ENCODE data around the gene CDC42SE2.
"Not testable (repeated sequence)": the region's sequence is repeated elsewhere in the genome, so short reads cannot be mapped to it uniquely, and the experiment has no call there.

Gene CDC42SE2

GRCh38 chr5:131364507-131365050 is 100.7 kb downstream of the CDC42SE2 start:
- no peak for DNase-seq (ENCODE audit: low read depth in 3 of 3, low spot score in 1 of 3)

GRCh38 chr5:131366428-131366827 is 102.6 kb downstream of the CDC42SE2 start:
- no peak for DNase-seq (ENCODE audit: low read depth in 3 of 3, low spot score in 1 of 3)

- DNase-seq (ENCODE audit: low read depth in 3 of 3, low spot score in 1 of 3) = no peak
Measured at GRCh38 chr5:131367219-131367860, 103.5 kb downstream of the CDC42SE2 start.

GRCh38 chr5:131368866-131369265 is 105.0 kb downstream of the CDC42SE2 start:
- no peak for DNase-seq (ENCODE audit: low read depth in 3 of 3, low spot score in 1 of 3)

GRCh38 chr5:131369558-131369957 is 105.7 kb downstream of the CDC42SE2 start:
- DNase-seq (ENCODE audit: low read depth in 3 of 3, low spot score in 1 of 3) = no peak

- no peak for DNase-seq (ENCODE audit: low read depth in 3 of 3, low spot score in 1 of 3)
Measured at GRCh38 chr5:131371835-131372234, 108.0 kb downstream of the CDC42SE2 start.

GRCh38 chr5:131373265-131373664 is 109.4 kb downstream of the CDC42SE2 start:
- DNase-seq (ENCODE audit: low read depth in 3 of 3, low spot score in 1 of 3) = no peak

- no peak for DNase-seq (ENCODE audit: low read depth in 3 of 3, low spot score in 1 of 3)
Measured at GRCh38 chr5:131375351-131375750, 111.5 kb downstream of the CDC42SE2 start.

GRCh38 chr5:131377346-131377745 is 113.5 kb downstream of the CDC42SE2 start:
- no peak for DNase-seq (ENCODE audit: low read depth in 3 of 3, low spot score in 1 of 3)

- DNase-seq (ENCODE audit: low read depth in 3 of 3, low spot score in 1 of 3) = no peak
Measured at GRCh38 chr5:131377785-131378325, 114.0 kb downstream of the CDC42SE2 start.

- no peak for DNase-seq (ENCODE audit: low read depth in 3 of 3, low spot score in 1 of 3)
Measured at GRCh38 chr5:131378721-131379541, 115.1 kb downstream of the CDC42SE2 start.

GRCh38 chr5:131379723-131380122 is 115.9 kb downstream of the CDC42SE2 start:
- DNase-seq (ENCODE audit: low read depth in 3 of 3, low spot score in 1 of 3) = peak; percentile 29 to 49 (median 47)

GRCh38 chr5:131380238-131380637 is 116.4 kb downstream of the CDC42SE2 start:
- DNase-seq (ENCODE audit: low read depth in 3 of 3, low spot score in 1 of 3) = not testable (repeated sequence)

GRCh38 chr5:131381021-131381420 is 117.2 kb downstream of the CDC42SE2 start:
- DNase-seq (ENCODE audit: low read depth in 3 of 3, low spot score in 1 of 3) = no peak

- DNase-seq (ENCODE audit: low read depth in 3 of 3, low spot score in 1 of 3) = no peak
Measured at GRCh38 chr5:131381777-131382176, 117.9 kb downstream of the CDC42SE2 start.

GRCh38 chr5:131382407-131383395 is 118.8 kb downstream of the CDC42SE2 start:
- peak in 2 of 3 donors; percentile 20 to 22 for DNase-seq (ENCODE audit: low read depth in 3 of 3, low spot score in 1 of 3)

- no peak for DNase-seq (ENCODE audit: low read depth in 3 of 3, low spot score in 1 of 3)
Measured at GRCh38 chr5:131384173-131384572, 120.3 kb downstream of the CDC42SE2 start.

- no peak for DNase-seq (ENCODE audit: low read depth in 3 of 3, low spot score in 1 of 3)
Measured at GRCh38 chr5:131384616-131385214, 120.9 kb downstream of the CDC42SE2 start.

- DNase-seq (ENCODE audit: low read depth in 3 of 3, low spot score in 1 of 3) = no peak
Measured at GRCh38 chr5:131386124-131386523, 122.3 kb downstream of the CDC42SE2 start.

- DNase-seq (ENCODE audit: low read depth in 3 of 3, low spot score in 1 of 3) = no peak
Measured at GRCh38 chr5:131386779-131387178, 122.9 kb downstream of the CDC42SE2 start.

All from stimulated activated CD4-positive, alpha-beta T cell treated with anti-CD3 and anti-CD28 coated beads, TNF-alpha, amount 100 ng/mL, for 1 hour (primary cell).